ENCODE measurements around the gene PLEK.

PLEK gene

DNA sequence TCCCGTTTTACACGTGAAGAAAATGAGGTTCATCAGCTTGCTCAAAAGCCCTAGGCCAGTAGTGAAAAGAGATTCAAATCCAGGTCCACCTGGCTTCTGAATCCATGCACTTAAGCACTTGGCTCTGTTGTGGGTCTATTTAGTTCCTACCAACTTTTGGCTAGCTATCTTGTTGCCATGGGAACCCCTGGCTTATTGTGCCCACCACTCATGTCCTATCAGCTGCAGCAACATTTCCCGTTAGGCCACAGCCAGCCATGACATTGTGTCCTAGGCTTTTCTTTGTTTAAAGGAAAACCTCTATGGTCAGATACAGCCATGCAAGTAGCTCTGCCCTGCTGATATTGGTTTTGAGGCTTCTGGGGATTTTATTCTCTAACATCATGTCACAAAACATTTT lies 49.8 kb downstream of the PLEK start:
- FAIRE-seq (no peak), DNase-seq (ENCODE audit: insufficient read length, low spot score) (no peak)
- TF ChIP-seq, protein P1, sequence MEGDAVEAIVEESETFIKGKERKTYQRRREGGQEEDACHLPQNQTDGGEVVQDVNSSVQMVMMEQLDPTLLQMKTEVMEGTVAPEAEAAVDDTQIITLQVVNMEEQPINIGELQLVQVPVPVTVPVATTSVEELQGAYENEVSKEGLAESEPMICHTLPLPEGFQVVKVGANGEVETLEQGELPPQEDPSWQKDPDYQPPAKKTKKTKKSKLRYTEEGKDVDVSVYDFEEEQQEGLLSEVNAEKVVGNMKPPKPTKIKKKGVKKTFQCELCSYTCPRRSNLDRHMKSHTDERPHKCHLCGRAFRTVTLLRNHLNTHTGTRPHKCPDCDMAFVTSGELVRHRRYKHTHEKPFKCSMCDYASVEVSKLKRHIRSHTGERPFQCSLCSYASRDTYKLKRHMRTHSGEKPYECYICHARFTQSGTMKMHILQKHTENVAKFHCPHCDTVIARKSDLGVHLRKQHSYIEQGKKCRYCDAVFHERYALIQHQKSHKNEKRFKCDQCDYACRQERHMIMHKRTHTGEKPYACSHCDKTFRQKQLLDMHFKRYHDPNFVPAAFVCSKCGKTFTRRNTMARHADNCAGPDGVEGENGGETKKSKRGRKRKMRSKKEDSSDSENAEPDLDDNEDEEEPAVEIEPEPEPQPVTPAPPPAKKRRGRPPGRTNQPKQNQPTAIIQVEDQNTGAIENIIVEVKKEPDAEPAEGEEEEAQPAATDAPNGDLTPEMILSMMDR (IDR thresholded peaks at IDR 0.05; ENCODE audit: insufficient read depth, missing control alignments), result no peak

- DNase-seq (ENCODE audit: insufficient read length, low spot score) (no peak), FAIRE-seq (no peak)
- TF ChIP-seq, protein P1 (IDR thresholded peaks at IDR 0.05; ENCODE audit: insufficient read depth, missing control alignments), result no peak
Observed at GRCh38 chr2:68415521-68415920, 50.4 kb downstream of the PLEK start.

- no peak for FAIRE-seq
- TF ChIP-seq, protein P1 (IDR thresholded peaks at IDR 0.05; ENCODE audit: insufficient read depth, missing control alignments), result no peak
- DNase-seq (ENCODE audit: insufficient read length, low spot score), result no peak
Observed at GRCh38 chr2:68416081-68416675, 51.1 kb downstream of the PLEK start.

GRCh38 chr2:68417926-68418325 lies 52.8 kb downstream of the PLEK start:
- TF ChIP-seq, protein P1 (IDR thresholded peaks at IDR 0.05; ENCODE audit: insufficient read depth, missing control alignments), result no peak
- DNase-seq (ENCODE audit: insufficient read length, low spot score) (no peak), FAIRE-seq (no peak)

GRCh38 chr2:68418419-68418818 lies 53.3 kb downstream of the PLEK start:
- no peak for DNase-seq (ENCODE audit: insufficient read length, low spot score)
- FAIRE-seq, result no peak
- TF ChIP-seq, protein P1 (IDR thresholded peaks at IDR 0.05; ENCODE audit: insufficient read depth, missing control alignments), result no peak

DNA sequence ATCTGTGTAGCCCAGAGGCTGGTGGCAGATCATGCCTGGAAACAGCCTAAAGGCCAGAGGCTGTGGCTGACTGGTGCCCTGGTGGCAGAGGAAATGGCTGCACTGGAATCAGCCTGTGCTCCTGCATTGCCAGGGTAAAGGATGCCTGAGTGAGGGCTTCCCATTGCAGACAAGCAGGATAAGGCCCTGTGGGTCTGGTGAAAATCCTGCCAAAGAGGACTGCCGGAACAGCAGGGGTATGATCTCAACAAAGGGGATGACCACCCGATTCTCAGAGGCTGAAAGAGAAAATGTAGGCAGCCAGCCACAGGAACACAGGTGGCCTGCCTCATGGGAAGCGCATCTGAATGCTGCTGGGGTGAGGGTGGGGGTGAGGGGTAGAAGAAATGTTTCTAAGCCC lies 53.8 kb downstream of the PLEK start:
- no peak for DNase-seq (ENCODE audit: insufficient read length, low spot score)
- no peak for FAIRE-seq
- TF ChIP-seq, protein P1 (IDR thresholded peaks at IDR 0.05; ENCODE audit: insufficient read depth, missing control alignments), result no peak

DNA sequence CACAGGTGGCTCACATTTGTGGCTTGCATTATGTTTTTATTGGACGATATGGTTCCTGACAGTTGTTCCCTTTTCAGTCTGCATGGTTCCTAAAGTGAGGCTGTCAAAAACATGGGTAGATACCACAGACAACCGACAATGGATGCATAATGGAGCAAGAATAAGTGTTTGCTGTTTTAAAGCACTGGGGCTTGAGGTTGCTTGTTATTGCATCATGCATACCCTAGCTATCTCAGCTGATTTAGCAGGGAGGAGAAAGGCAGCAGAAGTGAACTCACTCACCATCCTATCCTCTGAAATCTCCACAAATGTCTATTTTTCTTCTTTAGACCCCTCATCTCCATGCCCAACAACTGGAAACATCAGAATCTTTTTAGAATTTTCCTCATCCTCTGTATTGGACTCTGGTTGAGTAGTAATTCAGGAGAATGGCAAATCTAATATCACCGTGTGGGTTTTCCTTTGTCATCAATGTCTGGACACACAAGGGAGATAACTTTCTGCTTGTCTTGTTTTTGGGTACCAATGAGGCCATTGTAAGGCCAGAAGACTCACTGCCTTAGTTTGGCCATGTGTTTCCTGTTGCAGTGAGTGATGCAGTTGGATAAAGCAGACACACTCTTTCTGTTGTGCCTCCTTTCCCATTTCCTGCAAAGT lies 55.3 kb downstream of the PLEK start:
- TF ChIP-seq, protein P1 (IDR thresholded peaks at IDR 0.05; ENCODE audit: insufficient read depth, missing control alignments), result no peak
- FAIRE-seq, result no peak
- DNase-seq (ENCODE audit: insufficient read length, low spot score), result no peak

All from D721Med (cell line).